HG02571 (cell line): ENCODE results near the gene MZF1.
"Not testable (repeated sequence)": the region's sequence is repeated elsewhere in the genome, so short reads cannot be mapped to it uniquely, and the experiment has no call there.

Experiments used
- ATAC-seq: cut with Tn5 transposase; IDR thresholded peaks from one replicate; pipeline ENCODE4 v1.9.1; 2021; ENCODE audit warnings: mild to moderate bottlenecking, moderate library complexity; ENCODE audit not compliant: unreplicated experiment

The MZF1 gene

DNA sequence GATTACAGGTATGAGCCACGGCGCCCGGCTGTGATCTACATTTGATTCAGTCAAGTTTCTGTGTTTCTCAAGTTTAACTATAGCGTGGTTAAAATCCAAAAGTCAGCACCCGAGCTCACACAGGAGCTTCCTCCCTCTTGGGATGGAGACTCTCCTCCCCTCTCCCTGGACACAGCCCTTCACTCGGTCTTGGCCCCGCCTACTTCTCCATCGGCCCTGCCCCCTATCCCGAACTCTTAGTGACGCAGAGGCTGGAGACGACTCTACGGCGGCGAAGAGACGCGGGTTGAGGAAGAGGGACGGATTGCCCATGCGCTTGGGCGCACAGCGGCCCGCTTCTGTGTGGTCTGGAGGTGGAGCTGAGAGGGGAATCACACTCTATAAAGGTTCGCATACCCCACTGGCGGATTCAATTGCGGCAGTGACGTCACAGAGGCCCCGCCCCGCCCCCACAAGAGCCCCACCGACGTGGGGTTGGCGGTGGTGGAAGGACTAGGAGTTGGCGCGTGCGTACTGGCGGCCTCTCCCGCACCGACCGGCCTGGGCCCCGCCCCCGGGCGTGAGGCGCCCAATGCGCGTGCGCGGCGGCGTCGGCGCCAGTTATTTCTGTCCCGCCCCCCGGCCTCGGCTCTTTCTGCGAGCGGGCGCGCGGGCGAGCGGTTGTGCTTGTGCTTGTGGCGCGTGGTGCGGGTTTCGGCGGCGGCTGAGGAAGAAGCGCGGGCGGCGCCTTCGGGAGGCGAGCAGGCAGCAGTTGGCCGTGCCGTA is 29.1 kb downstream of the MZF1 start, which contains the start of gene TRIM28:
Gene TRIM28 (plus strand): TSS at position 239 of the 765 bp plus-strand sequence. CDS start 694 bp downstream, outside the sequence.
- peak; percentile 66 for ATAC-seq

DNA sequence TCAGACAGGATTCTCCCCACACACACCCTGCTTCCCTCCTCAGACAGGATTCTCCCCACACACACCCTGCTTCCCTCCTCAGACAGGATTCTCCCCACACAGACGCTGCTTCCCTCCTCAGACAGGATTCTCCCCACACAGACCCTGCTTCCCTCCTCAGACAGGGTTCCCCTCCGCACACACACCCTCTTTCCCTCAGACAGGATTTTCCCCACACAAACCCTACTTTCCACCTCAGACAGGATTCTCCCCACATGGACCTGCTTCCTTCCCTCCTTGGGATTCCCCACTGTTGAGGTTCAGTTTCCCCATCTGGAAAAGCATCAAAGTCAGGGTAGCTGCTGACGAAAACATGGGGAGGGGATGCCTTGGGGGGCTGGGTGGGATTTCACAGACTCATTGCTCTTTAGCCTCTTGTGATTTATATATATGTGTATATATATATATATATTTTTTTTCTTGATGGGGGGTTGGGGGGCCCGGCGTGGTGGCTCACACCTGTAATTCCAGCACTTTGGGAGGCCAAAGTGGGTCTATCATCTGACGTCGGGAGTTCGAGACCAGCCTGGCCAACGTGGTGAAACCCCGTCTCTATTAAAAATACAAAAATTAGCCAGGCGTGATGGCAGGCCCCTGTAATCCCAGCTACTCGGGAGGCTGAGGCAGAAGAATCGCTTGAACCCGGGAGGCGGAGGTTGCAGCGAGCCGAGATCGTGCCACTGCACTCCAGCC is 30.3 kb downstream of the MZF1 start:
- ATAC-seq: not testable (repeated sequence)

DNA sequence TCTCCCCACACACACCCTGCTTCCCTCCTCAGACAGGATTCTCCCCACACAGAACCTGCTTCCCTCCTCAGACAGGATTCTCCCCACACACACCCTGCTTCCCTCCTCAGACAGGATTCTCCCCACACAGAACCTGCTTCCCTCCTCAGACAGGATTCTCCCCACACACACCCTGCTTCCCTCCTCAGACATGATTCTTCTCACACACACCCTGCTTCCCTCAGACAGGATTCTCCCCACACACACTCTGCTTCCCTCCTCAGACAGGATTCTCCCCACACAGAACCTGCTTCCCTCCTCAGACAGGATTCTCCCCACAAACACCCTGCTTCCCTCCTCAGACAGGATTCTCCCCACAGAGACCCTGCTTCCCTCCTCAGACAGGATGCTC is 34.0 kb downstream of the MZF1 start:
- not testable (repeated sequence) for ATAC-seq

DNA sequence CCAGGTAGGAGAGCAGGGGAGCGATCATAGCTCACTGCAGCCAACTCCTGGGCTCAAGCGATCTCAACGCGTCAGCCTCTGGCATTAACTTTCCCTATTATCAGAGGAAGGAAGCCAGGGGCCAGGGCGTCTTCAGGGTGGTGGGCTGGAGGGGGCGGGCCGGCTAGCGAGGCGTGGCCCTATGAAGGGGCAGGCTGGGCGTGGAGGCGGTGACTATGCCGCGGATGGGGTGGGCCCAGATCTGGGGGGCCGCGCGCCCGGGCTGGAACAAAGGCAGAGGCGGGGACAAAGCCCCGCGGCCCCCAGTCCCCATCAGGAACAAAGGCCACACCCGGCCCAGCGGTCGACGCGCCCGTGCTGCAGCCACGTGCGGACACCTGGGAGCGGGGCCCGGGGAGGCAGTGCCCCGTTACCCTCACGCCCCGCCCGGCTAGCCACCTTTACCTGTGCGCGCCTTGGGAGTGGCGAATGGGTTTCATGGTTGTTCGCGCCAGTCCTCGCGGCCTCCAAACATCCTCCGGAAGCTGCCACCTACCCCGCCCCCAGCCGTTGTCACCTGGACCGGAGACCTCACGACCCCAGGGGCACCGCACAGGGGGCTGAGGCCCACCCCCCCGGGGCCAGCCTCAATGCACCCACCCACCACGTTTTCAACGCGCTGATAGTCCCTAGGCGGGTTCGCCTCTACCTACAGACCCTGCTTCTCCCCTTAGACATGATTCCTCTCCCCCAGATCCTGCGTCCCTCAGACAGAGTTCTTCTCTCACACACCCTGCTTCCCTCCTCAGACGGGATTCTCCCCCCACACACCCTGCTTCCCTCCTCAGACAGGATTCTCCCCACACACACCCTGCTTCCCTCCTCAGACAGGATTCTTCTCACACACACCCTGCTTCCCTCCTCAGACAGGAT is 34.6 kb downstream of the MZF1 start:
- no peak for ATAC-seq

DNA sequence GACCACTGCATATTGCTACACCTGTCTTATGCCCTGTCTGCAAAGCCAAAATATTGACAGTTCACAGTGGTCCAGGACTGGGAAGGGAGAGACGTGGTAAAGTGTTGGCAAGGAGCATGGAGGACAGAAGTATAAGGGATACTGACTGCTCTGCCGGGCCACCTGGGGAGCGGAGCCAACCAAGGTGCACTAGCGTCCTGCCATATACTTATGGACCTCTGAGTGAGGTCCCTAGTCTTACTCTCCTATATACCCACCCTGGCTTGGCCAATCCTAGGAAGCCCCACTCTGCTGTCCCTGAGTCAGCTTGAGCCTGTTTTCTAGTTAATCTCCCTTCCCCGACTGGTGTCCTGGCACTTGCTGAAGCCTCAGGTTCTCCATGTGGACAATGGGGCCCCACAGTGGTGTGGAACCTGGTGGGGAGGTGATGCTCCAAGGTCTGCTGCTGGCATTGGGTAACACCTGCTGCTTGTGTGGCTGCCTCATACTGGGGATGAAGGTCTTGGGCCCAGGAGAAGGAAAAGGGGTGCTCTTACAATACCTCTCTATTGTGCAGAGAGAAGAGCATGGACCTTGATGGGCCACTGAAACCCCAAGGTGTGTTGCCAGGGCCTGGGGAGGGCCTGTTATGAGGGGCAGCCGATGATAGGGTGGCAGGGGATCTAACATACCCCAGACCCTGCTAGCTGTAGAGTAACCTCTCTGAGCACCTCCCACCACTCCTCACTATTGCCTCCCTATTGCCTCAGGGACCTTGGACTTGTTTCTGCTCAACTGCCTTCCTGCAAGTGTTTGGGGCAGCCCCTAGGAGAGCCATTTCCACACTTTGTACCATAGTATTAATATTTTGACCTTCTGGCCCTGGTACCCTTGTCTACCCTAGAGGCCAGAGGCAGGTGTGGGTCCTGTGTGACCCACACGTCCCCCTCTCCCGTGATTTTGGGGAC is 36.0 kb downstream of the MZF1 start:
- ATAC-seq: no peak

DNA sequence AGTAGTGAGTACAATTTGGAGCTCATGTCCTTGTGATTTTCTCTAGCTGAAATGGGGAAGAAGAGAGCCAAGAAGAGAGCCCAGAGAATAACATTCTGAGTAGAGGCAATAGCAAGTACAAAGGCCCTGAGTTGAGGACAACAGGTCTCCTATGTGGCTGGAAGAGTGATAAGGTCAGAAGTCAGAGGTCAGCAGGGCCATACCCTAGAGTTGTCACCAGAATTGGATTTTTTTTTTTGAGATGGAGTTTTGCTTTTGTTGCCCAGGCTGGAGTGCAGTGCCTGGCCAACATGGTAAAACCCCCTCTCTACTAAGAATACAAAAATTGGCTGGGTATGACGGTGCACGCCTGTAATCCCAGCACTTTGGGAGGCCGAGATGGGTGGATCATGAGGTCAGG is 37.3 kb downstream of the MZF1 start:
- ATAC-seq: no peak

DNA sequence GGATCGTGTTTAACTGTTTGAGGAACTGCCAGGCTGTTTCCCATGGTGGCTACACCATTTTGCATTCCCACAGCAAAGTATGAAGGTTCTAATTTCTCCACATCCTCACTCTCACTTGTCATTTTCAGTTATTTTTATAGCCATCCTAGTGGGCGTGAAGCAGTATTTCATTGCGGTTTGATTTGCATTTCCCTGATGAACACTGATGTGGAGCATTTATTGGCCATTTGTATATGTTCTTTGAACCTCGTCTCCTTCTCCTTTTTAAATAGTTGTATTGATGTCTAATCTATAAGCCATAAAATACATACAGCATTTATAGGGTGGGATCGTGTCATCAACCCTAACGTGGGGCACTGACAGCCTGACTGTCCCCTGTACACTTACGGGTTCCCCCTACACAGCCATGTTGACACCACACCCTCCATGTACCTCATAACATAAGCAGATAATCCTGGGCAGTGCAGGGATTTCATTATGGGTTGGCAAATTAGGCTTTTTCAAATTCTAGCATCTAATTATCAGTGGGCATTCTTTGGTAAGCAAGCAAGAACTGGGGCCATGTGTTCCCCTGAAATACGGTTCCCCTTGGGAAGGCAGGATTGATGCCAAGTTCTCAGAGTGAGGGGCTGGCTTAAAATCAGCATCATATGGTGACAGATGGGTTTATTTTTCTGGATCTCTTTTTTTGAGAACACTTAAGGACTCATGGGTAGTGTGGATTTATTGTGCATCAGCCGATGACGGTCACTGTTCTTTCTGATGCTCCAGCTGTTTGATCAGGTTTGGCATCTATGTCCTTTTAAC is 41.9 kb downstream of the MZF1 start:
- ATAC-seq: no peak

DNA sequence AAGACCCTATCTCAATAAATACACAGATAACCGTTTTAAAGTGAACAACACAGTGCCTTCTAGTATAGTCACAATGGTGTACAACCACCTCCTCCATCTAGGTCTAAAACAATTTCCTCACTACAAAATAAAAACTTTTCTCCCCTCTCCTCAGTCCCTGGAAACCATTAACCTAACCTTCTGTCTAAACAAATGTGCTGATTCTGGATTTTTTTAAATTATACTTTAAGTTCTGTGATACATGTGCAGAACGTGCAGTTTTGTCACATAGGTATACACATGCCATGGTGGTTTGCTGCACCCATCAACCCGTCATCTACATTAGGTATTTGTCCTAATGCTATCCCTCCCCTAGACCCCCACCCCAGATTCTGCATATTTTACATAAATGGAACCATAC is 43.7 kb downstream of the MZF1 start:
- no peak for ATAC-seq

DNA sequence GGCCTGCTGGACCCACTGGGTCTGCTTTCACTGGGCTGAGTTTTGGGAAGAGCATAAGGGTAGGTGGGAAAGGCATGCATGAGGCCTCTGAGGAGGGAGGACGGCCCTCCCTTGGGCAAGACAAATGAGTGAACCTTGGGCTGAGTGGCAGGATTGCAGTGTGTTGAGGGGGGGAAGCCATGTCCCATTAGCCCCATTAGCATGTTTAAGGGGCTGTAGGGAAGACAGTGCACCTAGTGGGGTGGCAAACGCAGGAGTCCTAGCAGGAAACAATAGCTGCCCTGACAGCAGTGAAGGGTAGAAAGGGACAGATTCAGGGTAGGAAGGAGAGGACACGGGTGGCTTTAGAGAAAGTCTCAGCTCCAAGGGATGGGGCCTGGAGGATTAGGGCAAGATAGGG is 50.4 kb downstream of the MZF1 start:
- ATAC-seq: no peak

DNA sequence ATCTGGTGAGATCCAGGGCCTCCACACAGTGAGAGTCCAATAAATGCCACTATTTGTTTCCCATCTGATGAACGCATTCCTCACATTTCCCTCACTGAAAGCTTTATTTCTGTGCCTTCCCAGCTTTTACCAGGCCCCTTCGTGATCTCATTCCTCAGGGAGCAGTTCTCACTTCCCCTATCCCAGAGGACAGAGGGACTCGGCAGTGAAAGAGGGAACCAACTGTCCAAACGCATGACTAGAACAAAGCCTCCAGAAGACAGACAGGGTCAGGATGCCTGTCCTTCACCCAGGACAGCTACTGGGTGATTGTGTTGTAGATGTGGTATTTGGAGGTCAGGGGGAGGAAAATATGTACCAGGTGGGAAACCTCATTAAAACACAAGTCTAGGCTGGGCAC is 51.5 kb downstream of the MZF1 start:
- no peak for ATAC-seq

DNA sequence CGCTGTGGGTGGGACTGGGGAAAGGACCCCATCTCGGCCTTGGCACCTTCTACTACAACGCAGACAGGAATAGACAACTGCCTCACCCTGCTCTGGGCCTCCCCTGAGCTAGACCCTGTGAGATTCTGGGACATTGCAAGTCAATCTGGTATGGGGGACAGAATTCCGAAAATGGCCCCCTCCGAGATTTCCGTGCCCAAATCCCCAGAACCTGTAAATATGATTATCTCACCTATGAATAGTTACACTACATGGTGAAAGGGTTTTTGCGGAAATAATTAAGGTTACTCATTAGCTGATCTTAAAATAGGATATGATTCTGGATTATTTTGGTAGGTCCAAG is 52.9 kb downstream of the MZF1 start:
- ATAC-seq: no peak

DNA sequence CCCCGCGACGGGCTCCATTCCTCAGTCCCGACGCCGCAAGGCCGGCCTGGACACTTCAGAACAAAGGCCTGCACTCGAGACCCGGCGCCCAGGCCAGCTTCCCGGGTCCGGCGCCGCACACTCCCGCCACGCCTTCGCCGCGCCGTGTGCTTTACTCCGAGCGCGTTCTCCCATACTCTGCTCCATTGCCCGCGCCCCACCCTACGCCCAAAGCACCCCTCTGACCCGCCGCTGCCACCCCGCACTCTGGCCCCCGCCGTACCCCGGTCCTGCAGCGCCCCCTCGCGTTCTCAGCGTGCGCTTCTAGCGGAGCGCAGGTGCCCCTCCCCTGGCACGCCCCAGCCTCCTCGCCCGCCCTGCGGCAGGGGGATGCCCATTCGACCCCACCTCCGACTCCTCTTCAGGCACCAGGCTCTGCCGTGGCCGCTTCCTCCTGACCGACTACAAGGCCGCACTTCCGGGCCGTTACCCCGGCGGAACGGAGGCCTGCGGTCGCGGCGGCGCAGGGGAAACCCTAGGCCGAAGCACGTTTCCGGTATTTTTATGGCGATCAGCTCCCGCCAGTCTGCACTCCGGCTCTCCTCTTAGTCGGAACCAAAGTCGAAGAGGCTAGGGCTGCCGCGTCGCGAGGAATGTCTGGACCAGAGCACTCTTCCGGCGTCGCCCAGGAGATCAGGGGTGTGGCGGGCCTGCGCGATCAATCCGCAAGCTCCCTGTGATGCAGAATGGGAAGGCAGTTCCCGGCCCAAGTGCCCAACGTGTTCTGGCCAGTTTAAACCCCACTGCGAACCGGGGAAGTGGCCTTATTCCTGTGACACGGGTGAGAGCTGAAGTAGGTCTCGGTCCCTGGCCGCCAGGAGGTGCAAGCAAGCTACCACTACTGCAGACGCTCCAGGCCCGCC is 53.5 kb downstream of the MZF1 start, which contains the start of gene ZBTB45:
Gene ZBTB45 (minus strand): TSS at position 456 of the 902 bp plus-strand sequence. CDS start 2,137 bp downstream, outside the sequence.
- peak; percentile 70 for ATAC-seq

DNA sequence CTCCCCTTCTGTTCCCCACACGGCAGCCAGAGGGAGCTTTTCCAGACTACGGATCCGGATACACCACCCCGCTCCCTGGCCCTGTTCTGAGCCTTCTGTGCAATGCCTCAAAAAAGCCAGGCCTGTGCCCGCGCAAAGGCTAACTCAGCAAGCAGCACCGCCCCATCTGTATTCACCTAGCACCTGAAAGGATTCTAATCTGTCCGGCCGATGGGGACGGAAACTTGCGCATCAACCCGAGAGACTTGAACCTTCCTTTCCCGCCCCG is 54.1 kb downstream of the MZF1 start:
- peak; percentile 8 for ATAC-seq

DNA sequence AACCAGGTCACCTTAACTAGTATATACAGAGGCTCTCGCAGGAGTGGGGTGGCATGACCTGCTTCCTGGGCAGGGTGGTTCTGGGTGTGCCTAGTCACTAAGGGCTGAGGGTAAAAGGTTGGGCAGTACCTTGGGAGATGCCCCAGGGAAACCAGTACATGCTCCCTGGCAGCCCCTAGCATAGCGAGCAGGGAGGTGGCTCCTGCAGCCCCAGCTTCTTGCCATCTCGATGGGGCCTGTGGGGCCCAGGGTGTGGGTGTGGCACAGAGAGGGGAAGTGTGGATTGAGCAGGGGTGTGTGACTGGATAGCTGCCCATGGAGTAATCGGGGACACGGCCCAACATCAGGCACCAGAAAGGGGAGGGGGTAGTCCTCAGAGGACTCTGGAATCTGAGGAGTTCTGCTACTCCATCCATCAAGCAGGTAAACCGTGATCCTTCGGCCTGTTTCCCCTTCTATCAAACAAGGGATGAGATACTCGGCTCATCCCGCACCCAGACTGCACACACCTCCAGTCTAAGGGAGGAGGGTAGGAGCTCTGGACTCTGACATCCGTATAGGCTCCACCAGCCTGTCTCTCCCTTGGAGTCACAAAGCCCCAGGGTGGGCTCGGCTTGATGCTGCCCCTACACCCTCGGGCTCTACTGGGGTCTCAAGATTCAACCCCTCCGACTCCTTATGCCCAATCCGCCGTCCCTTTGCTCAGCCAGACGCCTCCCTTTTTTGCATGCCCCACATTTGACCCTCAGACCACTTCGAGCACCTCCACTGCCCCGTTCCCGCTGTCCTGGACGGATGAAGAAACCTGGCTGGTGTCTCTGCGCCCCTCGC is 54.7 kb downstream of the MZF1 start:
- no peak for ATAC-seq

DNA sequence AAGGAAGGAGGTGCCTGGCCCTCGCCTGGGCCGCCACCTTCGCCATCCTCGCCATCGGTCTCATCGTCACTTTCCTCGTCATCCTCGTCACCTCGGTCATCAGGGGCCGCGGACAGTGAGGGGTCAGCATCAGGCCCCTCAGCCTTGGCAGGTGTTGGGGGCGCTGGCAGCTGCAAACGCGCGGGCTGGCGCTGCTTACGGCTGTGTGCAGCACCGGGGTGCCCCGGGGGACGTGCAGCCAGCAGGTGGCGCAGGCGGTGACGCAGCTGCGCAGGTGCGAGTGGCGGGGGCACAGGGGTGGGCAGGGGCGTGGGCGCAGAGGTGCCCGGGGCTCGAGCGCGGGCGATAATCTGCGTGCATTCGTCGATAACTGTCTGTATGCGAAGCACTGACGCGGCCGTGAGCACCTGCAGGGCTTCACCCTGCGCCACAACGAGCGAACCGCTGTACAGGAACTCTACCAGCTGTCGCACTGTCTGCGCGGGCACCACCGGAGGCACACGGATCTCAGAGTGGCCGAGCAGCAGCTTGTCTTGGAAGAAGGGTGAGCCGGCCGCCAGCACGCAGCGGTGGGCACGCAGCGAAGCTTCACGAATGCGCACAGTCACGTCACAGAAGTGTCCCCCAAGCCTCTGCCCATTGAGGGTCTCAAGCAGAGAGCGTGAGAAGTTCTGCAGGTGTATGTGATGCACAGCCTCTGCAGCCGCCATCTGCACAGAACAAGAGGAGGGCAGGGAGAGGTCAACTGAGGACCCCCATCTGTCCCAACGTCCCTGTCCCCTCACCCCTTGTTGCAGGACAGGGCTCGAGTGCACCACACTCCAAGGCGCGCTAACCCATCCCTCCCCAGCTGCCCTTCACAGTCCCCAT is 55.9 kb downstream of the MZF1 start:
- ATAC-seq: no peak

DNA sequence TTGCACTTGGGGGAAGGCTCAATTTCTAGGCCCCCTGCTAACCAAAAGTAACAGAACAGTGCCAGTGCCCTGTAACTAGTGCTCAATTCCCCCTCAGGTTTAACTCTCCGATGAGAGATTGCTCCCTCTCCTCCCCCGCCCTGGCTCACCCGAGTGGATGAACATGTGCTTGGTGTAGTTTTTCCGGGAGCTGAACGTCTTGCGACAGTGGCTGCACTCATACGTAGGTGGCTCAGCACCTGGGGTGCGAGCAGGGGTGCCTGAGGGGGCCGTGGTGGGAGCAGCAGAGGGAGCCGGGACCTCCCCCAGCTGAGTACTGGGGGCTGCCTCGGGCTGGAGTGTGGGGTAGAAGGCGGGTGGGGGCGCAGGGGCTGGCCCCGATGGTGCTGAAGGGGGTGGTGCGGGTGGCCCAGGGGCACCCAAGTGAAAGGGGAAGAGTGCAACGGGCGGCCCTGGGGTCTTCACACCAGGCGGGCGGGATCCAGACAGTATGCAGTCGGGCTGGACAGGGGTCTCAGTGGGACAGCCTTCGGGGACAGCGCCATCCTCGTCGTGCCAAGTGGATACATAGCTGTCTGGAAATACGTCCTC is 56.8 kb downstream of the MZF1 start:
- ATAC-seq: no peak
